Mesodermal cell (in vitro differentiated cells): Measurements from ENCODE around the gene GSTM4.

Source experiments
- H3K27ac ChIP-seq: 2 replicates; pipeline ENCODE4 v1.7.0; 2013; ENCODE audit warnings: mild to moderate bottlenecking, low read depth, low read length, moderate library complexity; ENCODE audit not compliant: severe bottlenecking
- H3K36me3 ChIP-seq: 2 replicates; pipeline ENCODE4 v1.7.1; 2013; ENCODE audit warnings: mild to moderate bottlenecking, low read length, moderate library complexity; ENCODE audit not compliant: control insufficient read depth, insufficient read depth
- H3K4me1 ChIP-seq: one replicate; pipeline ENCODE4 v1.7.1; 2013; ENCODE audit warnings: mild to moderate bottlenecking, low read length; ENCODE audit not compliant: insufficient read depth, control insufficient read depth, poor library complexity, severe bottlenecking
- H3K4me3 ChIP-seq: 2 replicates; pipeline ENCODE4 v1.7.0; 2013; ENCODE audit warnings: low read length, control low read depth, mild to moderate bottlenecking; ENCODE audit not compliant: insufficient read depth, poor library complexity, severe bottlenecking; ENCODE audit errors: extremely low read depth
- H3K9me3 ChIP-seq: 2 replicates; pipeline ENCODE4 v1.7.1; 2013; ENCODE audit warnings: mild to moderate bottlenecking, low read length, moderate library complexity; ENCODE audit not compliant: control insufficient read depth
- WGBS, 2 experiments: methylation state at CpG; one replicate each; pipeline ENCODE4 v1.1.5; 2013; ENCODE audit warnings: missing lambda C conversion rate in 2 of 2; ENCODE audit not compliant: insufficient coverage in 2 of 2; 5-methylcytosine and 5-hydroxymethylcytosine counted together

GSTM4 gene

DNA sequence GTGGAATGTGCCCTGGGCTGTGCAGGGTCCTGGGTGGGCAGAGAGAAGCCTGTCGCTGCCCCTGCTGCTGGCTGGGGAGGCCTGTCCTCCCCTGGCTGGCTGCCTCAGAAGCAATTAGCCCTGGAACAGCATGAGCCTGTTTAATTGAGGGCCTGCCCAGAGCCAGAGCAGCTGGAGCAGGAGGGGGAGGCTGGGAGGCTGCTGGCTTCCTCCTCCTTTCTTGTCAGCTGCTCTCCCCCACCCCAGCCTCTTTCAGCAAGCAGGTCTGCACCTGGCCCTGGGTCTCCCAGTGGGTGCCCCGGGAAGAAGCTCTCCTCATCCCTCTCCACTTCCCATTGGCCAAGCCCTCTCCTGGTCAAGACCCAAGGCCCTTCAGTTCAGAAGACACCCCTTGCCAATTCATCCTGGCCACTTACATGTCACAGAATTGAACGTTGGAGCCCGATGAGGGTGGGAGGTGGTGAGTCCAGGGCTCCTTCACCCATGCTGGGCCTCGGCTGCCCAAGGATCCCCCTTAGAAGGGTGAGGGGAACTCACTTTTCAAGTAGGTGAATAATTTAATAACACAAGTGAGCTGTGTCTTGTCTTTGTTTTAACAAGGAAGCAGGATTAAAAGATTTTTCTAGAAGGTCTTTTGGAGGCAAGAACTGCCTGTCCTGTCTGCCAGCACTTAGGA is 23.1 kb upstream of the GSTM4 start:
- Histone ChIP-seq H3K9me3 (no peaks in the 10 kb centered on the region), H3K36me3 (peaks cover 47% of the 10 kb centered on the region), H3K4me3 (no peak overlapping the region), H3K4me1 (peaks cover 9% of the 10 kb centered on the region), H3K27ac (no peak overlapping the region)
- WGBS, 2 experiments, result 66 to 90% methylated on average over 2 to 4 of the region's 5 CpGs

DNA sequence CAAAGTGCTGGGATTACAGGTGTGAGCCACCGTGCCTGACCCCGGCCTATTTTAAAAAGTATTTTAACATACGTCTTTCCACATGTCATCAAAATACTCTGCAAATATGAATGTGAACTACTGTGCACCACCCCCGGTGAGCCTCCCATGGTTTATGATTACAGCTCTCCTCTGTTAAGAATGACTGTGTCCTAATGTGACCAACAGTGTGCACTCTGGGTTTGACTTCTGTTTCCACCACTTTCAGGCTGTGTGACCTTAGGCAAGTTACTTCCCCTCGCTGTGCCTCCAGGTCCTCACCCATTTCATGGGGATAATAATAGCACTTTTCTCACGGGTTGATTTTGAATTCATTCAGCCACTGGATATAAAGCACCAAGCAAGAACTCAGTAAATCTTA is 21.6 kb upstream of the GSTM4 start:
- Histone ChIP-seq H3K4me1 (peaks cover 9% of the 10 kb centered on the region), H3K4me3 (no peak overlapping the region), H3K36me3 (peaks cover 33% of the 10 kb centered on the region), H3K9me3 (no peaks in the 10 kb centered on the region), H3K27ac (no peak overlapping the region)
- 77 to 91% methylated on average over 4 to 6 of the region's 6 CpGs for WGBS, 2 experiments

DNA sequence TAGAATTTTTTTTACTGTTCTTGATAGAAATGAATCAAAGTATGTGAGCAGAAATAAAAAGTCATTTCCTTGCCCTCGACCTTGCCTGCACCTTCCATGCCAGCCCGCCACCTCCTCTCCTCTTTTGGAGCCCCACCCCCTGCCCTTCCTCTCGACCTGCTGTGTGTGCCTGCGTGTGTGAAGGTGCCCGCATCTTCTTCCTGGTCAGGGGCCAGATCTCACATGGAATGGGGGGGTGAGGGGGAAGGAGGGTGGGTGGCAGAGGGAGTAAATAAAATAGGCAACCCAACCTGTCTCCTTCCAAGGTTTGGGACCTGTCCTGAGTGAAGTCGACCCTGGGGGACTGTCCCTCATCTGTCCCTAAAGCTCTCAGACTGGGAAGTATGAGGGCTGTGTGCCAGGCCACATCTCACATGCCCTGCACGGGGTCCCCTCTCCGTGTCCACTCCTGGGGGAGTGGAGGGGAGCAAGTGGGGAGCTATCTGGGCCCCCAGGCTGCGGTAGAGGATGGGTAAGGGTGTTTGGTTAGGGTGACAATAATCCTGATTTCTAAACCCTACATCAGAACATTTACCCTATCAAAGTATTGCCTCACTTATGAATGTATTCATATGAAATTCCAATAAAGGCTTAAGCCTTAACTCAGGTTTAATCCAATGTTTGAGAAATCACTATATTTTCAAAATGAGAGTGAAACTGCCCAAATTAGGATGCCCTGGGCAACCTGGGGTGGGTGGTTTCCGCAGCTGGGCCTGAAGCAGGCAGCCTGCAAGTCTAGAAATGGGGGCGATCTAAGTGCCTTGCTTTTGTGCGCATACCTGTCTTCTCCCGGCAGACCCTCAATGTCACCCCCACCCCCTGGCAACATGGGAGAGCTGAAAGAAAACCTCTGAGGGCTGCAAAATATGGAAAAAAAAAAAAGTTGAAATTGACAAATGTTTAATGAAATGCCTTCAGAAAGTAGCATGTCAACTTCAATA is 20.8 kb upstream of the GSTM4 start:
- Histone ChIP-seq H3K27ac (no peak overlapping the region), H3K36me3 (peaks cover 25% of the 10 kb centered on the region), H3K9me3 (no peaks in the 10 kb centered on the region), H3K4me3 (no peak overlapping the region), H3K4me1 (peaks cover 9% of the 10 kb centered on the region)
- 82 to 90% methylated on average over 2 of the region's 13 CpGs for WGBS, 2 experiments

DNA sequence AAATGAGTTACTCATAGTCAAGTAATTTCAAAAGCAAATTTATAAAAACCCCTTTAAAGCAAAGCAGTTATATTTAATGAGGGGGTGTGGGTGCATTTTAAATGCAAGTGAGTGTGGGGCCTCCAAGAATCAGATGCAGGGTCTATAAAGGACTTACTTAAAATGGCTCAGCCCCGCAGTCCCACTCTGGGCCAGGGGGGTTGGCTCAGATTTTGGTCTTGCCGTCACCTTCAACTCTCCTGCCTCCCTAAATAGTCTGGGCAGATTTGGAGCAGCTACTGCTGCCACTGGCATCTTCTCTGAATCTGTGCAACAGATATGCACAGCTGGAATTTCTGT is 20.1 kb upstream of the GSTM4 start:
- Histone ChIP-seq H3K36me3 (peaks cover 20% of the 10 kb centered on the region), H3K4me1 (peaks cover 9% of the 10 kb centered on the region), H3K4me3 (no peak overlapping the region), H3K27ac (peak overlapping the region; percentile 46), H3K9me3 (no peaks in the 10 kb centered on the region)
- 78 to 91% methylated on average over 2 of the region's 2 CpGs for WGBS, 2 experiments

DNA sequence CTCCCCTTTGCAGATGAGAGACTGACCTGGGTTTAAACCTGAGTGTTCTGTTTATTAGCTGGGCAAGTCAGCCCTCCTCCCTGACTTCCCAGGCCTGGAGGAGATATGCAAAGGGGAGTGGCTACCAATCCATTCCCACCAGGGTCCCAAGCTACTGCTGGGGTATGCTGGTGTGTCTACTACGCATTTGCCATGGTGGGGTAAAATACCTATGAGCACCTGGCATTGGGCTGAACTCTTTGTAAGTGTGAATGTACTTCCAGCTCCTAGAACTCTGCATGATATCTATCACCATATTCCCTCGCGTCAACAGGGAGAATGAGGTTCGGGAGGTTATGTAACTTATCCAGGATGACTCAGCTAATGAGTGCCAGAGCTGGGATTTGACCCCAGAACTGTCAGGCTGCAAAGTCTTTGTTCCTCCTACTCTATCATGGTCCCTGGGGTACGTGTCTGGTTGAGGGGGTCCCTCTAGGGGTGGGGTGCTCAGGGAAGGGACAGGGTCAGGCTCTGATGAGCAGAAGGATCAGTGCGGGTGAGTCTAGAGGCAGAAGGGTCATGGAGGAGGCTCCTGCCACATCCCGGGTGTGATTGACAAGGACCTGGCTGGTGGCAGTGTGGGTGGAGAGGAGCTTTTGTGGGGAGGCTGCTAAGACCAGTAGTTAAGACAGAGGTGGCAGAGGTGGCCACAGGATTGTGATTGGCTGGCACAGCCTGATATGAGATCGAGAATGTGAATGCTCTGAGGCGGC is 19.5 kb upstream of the GSTM4 start:
- H3K36me3 ChIP-seq, result peaks cover 15% of the 10 kb centered on the region
- H3K27ac ChIP-seq, result peak overlapping the region; percentile 46
- 66 to 73% methylated on average over 7 of the region's 9 CpGs for WGBS, 2 experiments
- H3K4me1 ChIP-seq, result peaks cover 9% of the 10 kb centered on the region
- H3K9me3 ChIP-seq, result no peaks in the 10 kb centered on the region
- no peak overlapping the region for H3K4me3 ChIP-seq

DNA sequence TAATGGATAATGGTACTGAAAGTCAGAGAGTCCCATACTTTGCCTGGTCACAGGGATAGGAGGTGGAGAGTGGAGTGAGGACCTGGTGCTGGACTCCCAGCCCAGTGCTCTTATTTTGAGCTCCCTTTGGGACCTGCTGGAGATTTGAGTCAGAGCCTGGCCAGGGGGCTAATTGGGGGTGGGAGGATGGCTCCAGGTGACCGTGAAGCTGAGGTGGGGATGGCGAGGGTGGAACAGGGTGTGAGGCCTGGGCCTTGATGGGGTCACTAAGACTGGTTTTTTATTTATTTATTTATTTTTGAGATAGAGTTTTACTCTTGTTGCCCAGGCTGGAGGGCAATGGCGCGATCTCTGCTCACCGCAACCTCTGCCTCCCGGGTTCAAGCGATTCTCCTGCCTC is 18.5 kb upstream of the GSTM4 start:
- peaks cover 9% of the 10 kb centered on the region for H3K4me1 ChIP-seq
- 97 to 100% methylated on average over 1 to 7 of the region's 7 CpGs for WGBS, 2 experiments
- peaks cover 6% of the 10 kb centered on the region for H3K36me3 ChIP-seq
- H3K9me3 ChIP-seq, result no peaks in the 10 kb centered on the region
- H3K4me3 ChIP-seq, result no peak overlapping the region
- no peak overlapping the region for H3K27ac ChIP-seq

DNA sequence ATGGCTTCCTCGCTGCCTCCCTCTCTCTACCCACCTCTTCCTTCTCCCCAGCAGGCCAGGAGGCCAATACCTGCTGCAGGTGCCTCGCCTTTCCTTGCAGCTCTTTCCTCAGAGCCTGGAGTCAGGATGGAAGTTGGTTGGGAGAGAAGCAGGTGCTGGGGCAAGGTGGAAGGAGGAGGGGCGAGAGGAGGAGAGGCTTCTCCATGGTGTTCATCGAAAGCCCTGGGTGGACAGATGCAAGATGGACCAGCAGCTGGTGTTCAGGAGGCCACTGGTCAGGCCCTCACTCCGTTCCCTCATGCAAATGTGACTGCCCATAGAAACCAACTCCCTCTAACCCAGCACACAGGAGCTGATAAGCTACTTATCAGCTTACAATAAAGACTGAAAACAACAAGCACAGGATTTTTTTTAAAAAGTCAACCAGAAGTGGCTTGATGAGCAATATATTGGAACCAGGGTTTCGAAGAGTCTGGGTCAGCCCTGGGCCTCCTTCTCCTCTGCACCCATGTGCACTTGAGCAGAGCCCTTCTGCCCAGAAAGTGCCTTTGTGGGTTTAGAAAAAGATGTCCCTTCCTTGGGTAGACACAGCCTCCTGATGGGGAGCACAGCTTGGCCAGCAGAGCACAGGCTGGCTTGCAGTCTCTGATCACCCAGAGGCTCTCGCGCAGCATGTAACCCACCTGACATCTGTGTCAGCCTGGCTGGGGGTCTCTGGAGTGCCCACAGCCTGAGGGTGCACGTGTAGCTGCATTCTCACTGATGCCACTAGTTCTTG is 16.6 kb upstream of the GSTM4 start:
- Histone ChIP-seq H3K4me3 (no peak overlapping the region), H3K9me3 (no peaks in the 10 kb centered on the region), H3K4me1 (peaks cover 9% of the 10 kb centered on the region), H3K27ac (no peak overlapping the region), H3K36me3 (no peaks in the 10 kb centered on the region)
- 93 to 95% methylated on average over 5 to 8 of the region's 9 CpGs for WGBS, 2 experiments

DNA sequence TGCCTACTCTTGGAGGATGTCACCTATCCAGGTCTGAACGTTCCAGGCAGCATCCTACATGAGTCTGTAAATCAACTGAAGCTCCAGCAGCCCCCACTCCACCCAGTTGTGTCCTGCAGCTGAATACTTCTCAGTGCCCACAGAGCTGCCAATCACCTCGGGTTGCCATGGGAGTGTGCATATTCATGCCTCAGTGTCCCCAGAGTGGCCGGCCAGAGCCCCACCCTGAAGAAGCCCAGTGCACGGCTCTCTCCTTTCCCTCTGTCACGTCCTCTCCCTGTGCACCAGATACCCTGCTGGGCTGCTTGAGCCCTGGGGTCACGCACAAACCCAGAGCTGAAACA is 16.1 kb upstream of the GSTM4 start:
- H3K27ac ChIP-seq, result no peak overlapping the region
- no peaks in the 10 kb centered on the region for H3K9me3 ChIP-seq
- no peak overlapping the region for H3K4me3 ChIP-seq
- no peaks in the 10 kb centered on the region for H3K36me3 ChIP-seq
- peaks cover 9% of the 10 kb centered on the region for H3K4me1 ChIP-seq
- WGBS, 2 experiments, result 38 to 68% methylated on average over 3 to 6 of the region's 6 CpGs

DNA sequence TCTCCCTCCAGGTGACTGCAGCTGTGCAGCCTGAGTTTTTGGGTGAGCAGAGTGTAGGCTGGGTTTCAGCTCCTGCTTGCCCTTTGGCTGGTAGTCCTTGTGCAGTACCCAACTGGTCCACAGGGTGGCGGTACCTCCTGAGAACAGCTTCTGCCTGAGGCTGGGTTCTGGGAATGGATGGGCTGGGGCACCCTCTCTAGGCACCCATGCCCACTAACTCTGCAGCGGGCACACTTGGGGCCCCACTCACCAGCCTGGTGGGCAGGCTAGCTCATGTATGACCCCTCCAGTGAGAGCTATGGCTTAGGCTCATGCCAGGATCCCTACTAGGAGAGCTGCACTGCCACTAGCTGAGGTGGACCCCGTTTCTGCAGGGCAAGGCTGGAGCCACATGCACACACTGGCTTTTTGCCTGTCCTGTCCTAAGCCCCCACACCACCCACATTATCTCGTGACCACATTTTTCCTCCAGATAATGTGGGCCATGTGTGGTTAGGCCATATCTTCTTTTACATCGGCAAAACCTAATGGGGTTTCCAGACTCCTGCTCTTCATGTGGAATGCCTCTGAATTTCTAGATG is 15.5 kb upstream of the GSTM4 start:
- Histone ChIP-seq H3K9me3 (no peaks in the 10 kb centered on the region), H3K4me1 (peaks cover 9% of the 10 kb centered on the region), H3K36me3 (no peaks in the 10 kb centered on the region), H3K4me3 (no peak overlapping the region), H3K27ac (no peak overlapping the region)
- 30 to 46% methylated on average over 3 to 4 of the region's 5 CpGs for WGBS, 2 experiments
